VCaP (cell line): ENCODE data around the gene SMARCA4.
"Not testable (repeated sequence)": the region's sequence is repeated elsewhere in the genome, so short reads cannot be mapped to it uniquely, and the experiment has no call there.

Source experiments
- H3K27ac ChIP-seq: fragments of 450-650 bp; 2 replicates; pipeline ENCODE4 v1.5.1; 2017
- CTCF ChIP-seq: fragments of 450-650 bp; conservative IDR thresholded peaks from 2 replicates; pipeline ENCODE4 v1.5.1; 2017; ENCODE audit warnings: mild to moderate bottlenecking, moderate library complexity

Gene SMARCA4

DNA sequence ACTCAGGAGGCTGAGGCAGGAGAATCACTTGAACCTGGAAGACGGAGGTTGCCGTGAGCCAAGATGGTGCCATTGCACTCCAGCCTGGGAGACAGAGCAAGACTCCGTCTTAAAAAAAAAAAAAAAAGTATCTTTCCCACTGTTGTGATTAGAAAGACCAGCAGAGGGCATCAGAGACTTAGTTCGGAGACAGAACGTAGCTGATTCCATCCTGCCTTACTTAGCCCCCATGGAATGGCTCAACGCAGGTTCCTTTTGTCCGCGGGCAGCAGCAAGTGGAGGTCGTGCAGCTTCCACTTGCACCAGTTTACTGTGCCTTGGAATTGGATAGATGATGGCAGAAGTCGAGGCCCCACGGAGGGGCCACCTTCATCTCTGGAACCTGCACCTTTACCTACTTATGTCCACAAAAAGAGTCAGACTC lies 24.2 kb upstream of the SMARCA4 start:
- peak; percentile 75 for TF ChIP-seq CTCF
- peak overlapping the region; percentile 97 for H3K27ac ChIP-seq

- H3K27ac ChIP-seq: peak overlapping the region; percentile 97; the same call in 1 of the 2 replicates
Observed at GRCh38 chr19:10941649-10942048, 19.2 kb upstream of the SMARCA4 start.

- not testable (repeated sequence) for H3K27ac ChIP-seq
Observed at GRCh38 chr19:10943412-10943811, 17.4 kb upstream of the SMARCA4 start.

- H3K27ac ChIP-seq: no peak overlapping the region
- TF ChIP-seq CTCF: no peak
Observed at GRCh38 chr19:10945264-10945663, 15.6 kb upstream of the SMARCA4 start.

DNA sequence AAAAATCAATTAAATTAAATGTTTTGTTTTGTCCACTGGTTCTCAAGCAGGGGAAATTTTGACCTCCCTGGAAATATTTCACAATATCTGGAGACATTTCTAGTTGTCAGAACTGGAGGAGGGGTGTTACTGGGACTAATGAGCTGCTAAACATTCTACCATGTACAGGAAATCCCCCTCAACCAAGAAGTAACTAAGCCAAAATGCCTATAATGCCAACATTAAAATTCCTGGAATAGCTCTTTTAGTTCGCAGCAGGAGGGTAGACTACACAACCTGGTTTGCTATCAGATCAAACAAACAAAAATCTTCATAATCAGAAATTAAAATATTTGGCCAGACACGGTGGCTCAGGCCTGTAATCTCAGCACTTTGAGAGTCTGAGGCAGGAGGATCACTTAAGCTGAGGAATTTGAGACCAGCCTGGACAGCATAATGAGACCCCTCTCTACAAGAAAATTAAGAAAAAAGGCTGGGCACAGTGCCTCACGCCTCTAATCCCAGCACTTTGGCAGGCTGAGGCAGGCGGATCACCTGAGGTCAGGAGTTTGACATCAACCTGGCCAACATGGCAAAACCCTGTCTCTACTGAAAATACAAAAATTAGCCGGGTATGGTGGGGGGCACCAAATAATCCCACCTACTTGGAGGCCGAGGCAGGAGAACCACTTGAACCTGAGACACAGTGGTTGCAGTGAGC lies 13.7 kb upstream of the SMARCA4 start:
- no peak overlapping the region for H3K27ac ChIP-seq
- TF ChIP-seq CTCF: no peak

GRCh38 chr19:10952809-10953208 lies 8.0 kb upstream of the SMARCA4 start:
- TF ChIP-seq CTCF: no peak
- H3K27ac ChIP-seq: peak overlapping the region; percentile 80

DNA sequence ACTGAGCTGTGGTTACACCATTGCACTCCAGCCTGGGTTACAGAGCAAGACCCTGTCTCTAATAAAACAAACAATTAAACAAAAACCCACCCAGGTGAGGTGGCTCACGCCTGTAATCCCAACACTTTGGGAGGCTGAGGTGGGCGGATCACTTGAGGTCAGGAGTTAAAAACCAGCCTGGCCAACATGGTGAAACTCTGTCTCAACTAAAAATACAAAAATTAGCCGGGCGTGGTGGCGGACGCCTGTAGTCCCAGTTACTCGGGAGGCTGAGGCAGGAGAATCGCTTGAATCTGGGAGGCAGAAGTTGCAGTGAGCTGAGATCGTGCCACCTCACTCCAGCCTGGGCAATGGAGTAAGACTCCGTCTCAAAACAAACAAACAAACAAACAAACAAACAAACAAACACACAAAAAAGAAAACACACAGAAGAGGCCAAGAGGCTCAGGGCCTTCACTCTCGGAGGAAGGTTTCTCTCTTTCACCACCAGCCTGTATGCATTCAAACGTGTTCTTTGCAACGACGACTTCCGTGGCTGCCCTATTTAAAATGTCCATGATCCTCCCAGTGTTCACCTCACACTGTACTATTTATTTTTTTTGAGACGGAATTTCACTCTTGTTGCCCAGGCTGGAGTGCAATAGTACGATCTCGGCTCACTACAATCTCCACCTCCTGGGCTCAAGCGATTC lies 1.4 kb upstream of the SMARCA4 start:
- peak overlapping the region; percentile 89 for H3K27ac ChIP-seq

DNA sequence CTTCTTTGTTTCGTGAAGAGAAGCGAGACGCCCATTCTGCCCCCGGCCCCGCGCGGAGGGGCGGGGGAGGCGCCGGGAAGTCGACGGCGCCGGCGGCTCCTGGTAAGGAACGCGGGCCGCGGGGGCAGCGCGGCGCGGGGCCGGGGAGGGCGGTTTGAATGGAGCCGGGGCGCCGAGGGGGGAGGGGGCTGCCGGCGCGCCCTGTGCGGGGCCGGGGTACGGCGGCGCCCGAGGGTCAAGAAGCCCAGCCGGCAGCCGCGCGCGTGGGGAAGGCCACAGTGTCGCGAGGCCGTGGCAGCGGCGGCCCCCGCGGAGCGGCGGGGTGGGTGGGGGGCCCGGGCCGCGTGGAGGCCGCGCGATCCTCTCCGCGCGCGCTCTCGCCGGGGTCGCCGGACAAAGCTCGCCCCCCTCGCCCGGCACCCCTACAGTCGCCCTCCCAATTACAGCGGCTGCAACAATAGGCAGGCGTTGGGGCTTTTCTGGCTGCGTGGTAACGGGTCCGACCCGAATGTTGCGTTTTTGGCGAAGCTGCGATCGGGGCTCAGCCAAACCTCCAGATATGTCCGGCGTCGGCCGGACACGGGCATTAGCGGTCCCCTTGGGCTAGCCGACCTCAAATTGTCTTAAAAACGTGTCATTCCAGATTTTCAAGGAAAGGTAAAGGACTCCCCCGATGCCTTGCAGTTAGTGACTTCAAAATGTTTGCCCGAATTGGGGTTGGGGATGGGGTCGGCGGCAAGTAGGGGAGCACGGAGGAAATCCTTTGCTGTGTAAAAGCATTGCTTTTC lies 437 bp downstream of the SMARCA4 start:
- TF ChIP-seq CTCF: no peak
- H3K27ac ChIP-seq: peak overlapping the region; percentile 89

- no peak overlapping the region for H3K27ac ChIP-seq
- no peak for TF ChIP-seq CTCF
Observed at GRCh38 chr19:10962863-10963262, 2.0 kb downstream of the SMARCA4 start.
